GM10266 (cell line): ENCODE data around the gene ZNRF1.
A peak's percentile ranks its signal among the peaks of the same experiment; 100 is the strongest.

Experiments used
- DNase-seq: peaks from one replicate; pipeline ENCODE4 v3.0.0; 2012; ENCODE audit errors: extremely low spot score
- TF ChIP-seq, protein P1 (sequence below): IDR thresholded peaks from 2 replicates; pipeline ENCODE4 v1.5.1; 2012; ENCODE audit warnings: mild to moderate bottlenecking, low read depth; ENCODE audit not compliant: control insufficient read depth, insufficient read depth; ENCODE audit errors: missing control alignments

ZNRF1 gene

DNA sequence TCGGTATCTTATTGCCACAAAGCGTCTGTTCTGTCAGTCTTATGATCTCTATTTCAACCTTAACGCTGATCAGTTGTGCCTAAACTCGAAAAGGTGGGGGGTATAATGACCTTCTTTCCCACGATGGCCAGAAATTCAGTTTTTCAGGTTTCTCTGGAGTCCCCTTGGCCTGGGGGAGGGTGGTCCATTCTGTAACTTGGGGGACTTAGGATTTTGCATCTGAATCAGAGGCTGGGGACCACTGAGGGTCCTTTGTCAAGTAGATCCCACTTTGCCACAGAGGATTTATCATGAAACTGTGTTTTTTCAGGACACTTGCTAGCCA lies 7.6 kb upstream of the ZNRF1 start:
- DNase-seq: no peak
- TF ChIP-seq, protein P1, sequence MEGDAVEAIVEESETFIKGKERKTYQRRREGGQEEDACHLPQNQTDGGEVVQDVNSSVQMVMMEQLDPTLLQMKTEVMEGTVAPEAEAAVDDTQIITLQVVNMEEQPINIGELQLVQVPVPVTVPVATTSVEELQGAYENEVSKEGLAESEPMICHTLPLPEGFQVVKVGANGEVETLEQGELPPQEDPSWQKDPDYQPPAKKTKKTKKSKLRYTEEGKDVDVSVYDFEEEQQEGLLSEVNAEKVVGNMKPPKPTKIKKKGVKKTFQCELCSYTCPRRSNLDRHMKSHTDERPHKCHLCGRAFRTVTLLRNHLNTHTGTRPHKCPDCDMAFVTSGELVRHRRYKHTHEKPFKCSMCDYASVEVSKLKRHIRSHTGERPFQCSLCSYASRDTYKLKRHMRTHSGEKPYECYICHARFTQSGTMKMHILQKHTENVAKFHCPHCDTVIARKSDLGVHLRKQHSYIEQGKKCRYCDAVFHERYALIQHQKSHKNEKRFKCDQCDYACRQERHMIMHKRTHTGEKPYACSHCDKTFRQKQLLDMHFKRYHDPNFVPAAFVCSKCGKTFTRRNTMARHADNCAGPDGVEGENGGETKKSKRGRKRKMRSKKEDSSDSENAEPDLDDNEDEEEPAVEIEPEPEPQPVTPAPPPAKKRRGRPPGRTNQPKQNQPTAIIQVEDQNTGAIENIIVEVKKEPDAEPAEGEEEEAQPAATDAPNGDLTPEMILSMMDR: no peak

DNA sequence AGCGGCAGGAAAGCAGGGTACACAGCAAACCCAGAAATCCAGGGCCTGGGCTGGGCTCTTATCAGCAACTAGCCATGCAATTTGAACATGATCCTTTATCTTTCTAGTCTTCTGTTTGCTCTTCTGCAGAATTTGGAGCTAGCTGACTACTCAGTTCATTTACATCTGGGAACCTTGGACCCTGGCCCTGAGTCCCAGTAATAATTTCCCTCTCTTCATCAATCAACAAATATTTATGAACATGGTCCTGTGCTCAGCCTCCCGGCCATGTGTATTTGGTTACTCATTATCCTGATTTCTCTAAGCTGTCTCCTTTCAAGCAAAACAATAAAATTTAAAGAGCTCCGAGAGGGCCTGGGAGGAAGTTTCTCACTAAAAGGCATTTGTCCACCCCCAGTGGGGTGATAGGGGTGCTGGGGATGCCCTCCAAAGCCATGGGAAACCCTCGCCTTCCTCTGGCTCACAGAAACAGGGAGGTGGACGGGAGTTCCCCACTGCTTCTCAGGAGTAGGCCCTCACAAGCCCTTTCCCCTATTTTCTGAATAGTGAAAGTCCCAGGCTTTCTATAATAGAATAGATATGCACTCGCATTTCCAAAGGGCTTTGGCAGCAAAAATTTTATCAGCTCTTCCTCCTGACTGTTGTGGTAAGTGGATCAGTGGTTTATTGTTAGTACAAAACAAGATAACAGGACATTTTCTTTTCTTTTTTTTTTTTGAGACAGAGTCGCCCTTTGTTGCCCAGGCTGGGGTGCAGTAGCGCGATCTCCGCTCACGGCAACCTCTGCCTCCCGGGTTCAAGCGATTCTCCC lies 7.0 kb upstream of the ZNRF1 start:
- no peak for DNase-seq

DNA sequence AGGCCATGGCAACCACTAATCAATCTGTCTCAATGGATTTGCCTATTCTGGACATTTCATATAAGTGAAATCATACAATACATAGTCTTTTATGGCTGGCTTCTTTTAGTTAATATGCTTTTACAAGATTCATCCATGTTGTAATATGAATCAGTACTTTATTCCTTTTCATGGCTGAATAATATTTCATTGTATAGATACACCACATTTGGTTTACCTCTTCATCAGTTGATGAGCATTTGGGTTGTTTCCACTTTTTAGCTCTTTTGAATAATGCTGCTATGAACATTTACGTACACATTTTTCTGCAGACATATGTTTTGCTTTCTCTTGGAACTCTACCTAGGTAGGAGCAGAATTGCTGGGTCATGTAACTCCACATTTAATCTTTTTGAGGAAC lies 2.8 kb upstream of the ZNRF1 start:
- TF ChIP-seq, protein P1: no peak
- DNase-seq: no peak

More for the DNA sequence above, 7.0 kb upstream of the ZNRF1 start:
- TF ChIP-seq, protein P1: no peak

DNA sequence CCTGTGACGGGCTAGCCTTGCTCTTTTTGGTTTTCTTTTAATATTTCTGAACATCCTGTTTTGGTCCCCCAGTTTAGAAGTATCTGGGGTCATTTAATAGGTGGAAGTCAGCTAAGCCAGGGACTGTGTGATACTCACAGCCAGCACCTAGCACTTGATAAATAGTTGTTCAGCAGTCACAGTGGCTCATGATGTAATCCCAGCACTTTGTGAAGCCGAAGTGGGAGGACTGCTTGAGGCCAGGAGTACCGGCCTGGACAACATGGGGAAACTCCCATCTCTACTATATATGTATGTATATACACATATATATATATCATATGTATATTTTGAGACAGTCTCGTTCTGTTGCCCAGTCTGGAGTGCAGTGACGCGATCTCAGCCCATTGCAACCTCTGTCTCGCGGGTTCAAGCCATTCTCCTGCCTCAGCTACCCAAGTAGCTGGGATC lies 1.8 kb upstream of the ZNRF1 start:
- DNase-seq: no peak
- TF ChIP-seq, protein P1: no peak

DNA sequence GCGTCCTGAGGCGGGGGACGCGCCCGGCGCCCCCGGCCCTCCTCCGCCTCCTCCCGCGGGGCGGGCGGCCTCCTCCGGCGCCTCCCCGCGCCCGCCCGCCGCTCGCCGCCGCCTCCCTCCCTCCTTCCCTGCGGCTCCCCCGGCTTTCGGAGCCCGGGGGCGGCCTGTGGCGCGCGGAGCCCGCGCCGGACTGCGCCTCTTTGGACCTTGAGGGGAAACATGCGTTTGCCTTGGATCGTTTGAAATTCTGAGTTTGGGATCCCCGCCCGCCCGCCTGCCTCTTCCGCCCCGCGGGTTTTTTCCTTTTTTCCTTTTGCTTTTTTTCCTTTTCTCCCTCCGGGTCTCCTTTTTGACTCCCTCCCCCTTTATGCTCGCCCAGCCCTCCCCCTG lies 390 bp downstream of the ZNRF1 start:
- TF ChIP-seq, protein P1: no peak
- DNase-seq: peak; percentile 70

DNA sequence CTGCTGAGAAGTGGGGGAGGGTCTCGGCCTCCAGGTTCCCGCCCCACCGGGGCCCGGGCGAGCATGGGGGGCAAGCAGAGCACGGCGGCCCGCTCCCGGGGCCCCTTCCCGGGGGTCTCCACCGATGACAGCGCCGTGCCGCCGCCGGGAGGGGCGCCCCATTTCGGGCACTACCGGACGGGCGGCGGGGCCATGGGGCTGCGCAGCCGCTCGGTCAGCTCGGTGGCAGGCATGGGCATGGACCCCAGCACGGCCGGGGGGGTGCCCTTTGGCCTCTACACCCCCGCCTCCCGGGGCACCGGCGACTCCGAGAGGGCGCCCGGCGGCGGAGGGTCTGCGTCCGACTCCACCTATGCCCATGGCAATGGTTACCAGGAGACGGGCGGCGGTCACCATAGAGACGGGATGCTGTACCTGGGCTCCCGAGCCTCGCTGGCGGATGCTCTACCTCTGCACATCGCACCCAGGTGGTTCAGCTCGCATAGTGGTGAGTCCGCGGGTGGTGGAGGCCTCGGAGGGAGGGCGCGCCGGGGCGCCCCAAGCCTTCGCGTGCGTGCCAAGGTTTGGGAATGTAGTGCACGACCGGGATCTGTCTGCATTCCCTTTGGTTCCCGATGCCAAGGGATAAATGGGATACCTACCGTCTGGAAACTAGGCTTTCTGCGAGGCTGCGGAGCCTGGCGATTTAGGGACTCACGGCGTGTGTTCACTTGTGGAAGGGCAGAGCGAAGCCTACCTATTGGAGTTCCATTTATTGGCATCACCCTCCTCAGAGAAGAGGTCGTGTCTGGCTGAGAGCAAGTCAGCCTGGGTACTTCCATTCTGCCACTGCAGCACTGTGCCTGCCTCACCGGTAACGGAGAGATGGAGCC lies 1.0 kb downstream of the ZNRF1 start:
- TF ChIP-seq, protein P1: peak; percentile 4
- peak; percentile 50 for DNase-seq
